ENCODE measurements around the gene DAZAP1.
A peak's percentile ranks its signal among the peaks of the same experiment; 100 is the strongest.

Gene DAZAP1

GRCh38 chr19:1385816-1386215 lies 21.6 kb upstream of the DAZAP1 start:
- no peak for TF ChIP-seq CTCF (IDR thresholded peaks at IDR 0.05; ENCODE audit: unreplicated experiment in 3 of 3)
- Mint-ChIP-seq H3K4me3 (peak overlapping the region; percentile 29 to 60 (median 40)), H3K36me3 (ENCODE audit: low read depth) (peaks cover 16% of the 10 kb centered on the region), H3K27ac (no peak overlapping the region), H3K9me3 (no peaks in the 10 kb centered on the region), H3K4me1 (peaks cover 21% of the 10 kb centered on the region), H3K27me3 (ENCODE audit: low read depth) (peaks cover 8% of the 10 kb centered on the region)

GRCh38 chr19:1386945-1387683 lies 20.3 kb upstream of the DAZAP1 start:
- peaks cover 14% of the 10 kb centered on the region for H3K4me1 Mint-ChIP-seq
- peaks cover 23% of the 10 kb centered on the region for H3K36me3 Mint-ChIP-seq (ENCODE audit: low read depth)
- H3K27me3 Mint-ChIP-seq (ENCODE audit: low read depth): peaks cover 8% of the 10 kb centered on the region
- peak overlapping the region in 1 of 3 experiments; percentile 47 for H3K4me3 Mint-ChIP-seq
- H3K27ac Mint-ChIP-seq: no peak overlapping the region
- no peak for TF ChIP-seq CTCF (IDR thresholded peaks at IDR 0.05; ENCODE audit: unreplicated experiment in 3 of 3)
- no peaks in the 10 kb centered on the region for H3K9me3 Mint-ChIP-seq

GRCh38 chr19:1387684-1388636 lies 19.4 kb upstream of the DAZAP1 start:
- H3K4me3 Mint-ChIP-seq: no peak overlapping the region
- H3K4me1 Mint-ChIP-seq: peaks cover 12% of the 10 kb centered on the region

GRCh38 chr19:1388637-1389026 lies 18.8 kb upstream of the DAZAP1 start:
- TF ChIP-seq CTCF (IDR thresholded peaks at IDR 0.05; ENCODE audit: unreplicated experiment in 3 of 3): no peak
- Mint-ChIP-seq H3K4me1 (peaks cover 6% of the 10 kb centered on the region), H3K27me3 (ENCODE audit: low read depth) (no peaks in the 10 kb centered on the region), H3K4me3 (peak overlapping the region in 1 of 3 experiments; percentile 53), H3K9me3 (no peaks in the 10 kb centered on the region), H3K36me3 (ENCODE audit: low read depth) (peaks cover 27% of the 10 kb centered on the region), H3K27ac (no peak overlapping the region)

More at GRCh38 chr19:1387684-1388636, 19.4 kb upstream of the DAZAP1 start:
- no peak for TF ChIP-seq CTCF (IDR thresholded peaks at IDR 0.05; ENCODE audit: unreplicated experiment in 3 of 3)
- Mint-ChIP-seq H3K36me3 (ENCODE audit: low read depth) (peaks cover 27% of the 10 kb centered on the region), H3K27ac (no peak overlapping the region), H3K27me3 (ENCODE audit: low read depth) (peaks cover 7% of the 10 kb centered on the region), H3K9me3 (no peaks in the 10 kb centered on the region)

- Mint-ChIP-seq H3K9me3 (no peaks in the 10 kb centered on the region), H3K27ac (no peak overlapping the region), H3K4me1 (peaks cover 5% of the 10 kb centered on the region), H3K4me3 (peak overlapping the region in 1 of 3 experiments; percentile 53), H3K27me3 (ENCODE audit: low read depth) (no peaks in the 10 kb centered on the region), H3K36me3 (ENCODE audit: low read depth) (peaks cover 27% of the 10 kb centered on the region)
- no peak for TF ChIP-seq CTCF (IDR thresholded peaks at IDR 0.05; ENCODE audit: unreplicated experiment in 3 of 3)
Measured at GRCh38 chr19:1389033-1389940, 18.1 kb upstream of the DAZAP1 start.
